GM15510 (cell line): ENCODE results near the gene ADD2.

ENCODE experiments used
- POLR2A ChIP-seq: IDR thresholded peaks from 3 replicates; pipeline ENCODE4 v1.6.1; 2011; ENCODE audit warnings: borderline replicate concordance; ENCODE audit not compliant: insufficient read length; ENCODE audit errors: extremely low read depth

The ADD2 gene

GRCh38 chr2:70767699-70768589 lies at the start of gene ADD2:
TSS of gene ADD2 (minus strand) at chr2:70768200. CDS start at chr2:70706408, 61,792 bp downstream.
- TF ChIP-seq POLR2A, result no peak

GRCh38 chr2:70817284-70817954 lies 49.4 kb upstream of the ADD2 start:
- no peak for TF ChIP-seq POLR2A

GRCh38 chr2:70816726-70817125 lies 48.7 kb upstream of the ADD2 start:
- TF ChIP-seq POLR2A, result no peak

- no peak for TF ChIP-seq POLR2A
These were observed 41.3 kb upstream of the ADD2 start for GRCh38 chr2:70808983-70809958.

- no peak for TF ChIP-seq POLR2A
These were observed 39.8 kb upstream of the ADD2 start for GRCh38 chr2:70807828-70808118.

- TF ChIP-seq POLR2A, result no peak
These were observed 39.3 kb upstream of the ADD2 start for GRCh38 chr2:70807102-70807827.

- no peak for TF ChIP-seq POLR2A
These were observed 38.6 kb upstream of the ADD2 start for GRCh38 chr2:70806620-70807019.

GRCh38 chr2:70806013-70806412 lies 38.0 kb upstream of the ADD2 start:
- TF ChIP-seq POLR2A, result no peak

GRCh38 chr2:70801607-70802263 lies 33.7 kb upstream of the ADD2 start:
- TF ChIP-seq POLR2A, result no peak

- TF ChIP-seq POLR2A, result no peak
These were observed 31.7 kb upstream of the ADD2 start for GRCh38 chr2:70799706-70800105.

GRCh38 chr2:70797506-70797905 lies 29.5 kb upstream of the ADD2 start:
- no peak for TF ChIP-seq POLR2A

- TF ChIP-seq POLR2A, result no peak
These were observed 28.3 kb upstream of the ADD2 start for GRCh38 chr2:70796262-70796661.

- TF ChIP-seq POLR2A, result no peak
These were observed 27.4 kb upstream of the ADD2 start for GRCh38 chr2:70795164-70795995.
